ENCODE data around the gene PDX1.

PDX1 gene

GRCh38 chr13:27967736-27968315, 48.0 kb downstream of the PDX1 start:
- DNase-seq (ENCODE audit: extremely low spot score, insufficient read length, low read depth) (no peak), FAIRE-seq (no peak)

- no peak for FAIRE-seq
Observed at GRCh38 chr13:27968316-27969081, 48.7 kb downstream of the PDX1 start.

DNA sequence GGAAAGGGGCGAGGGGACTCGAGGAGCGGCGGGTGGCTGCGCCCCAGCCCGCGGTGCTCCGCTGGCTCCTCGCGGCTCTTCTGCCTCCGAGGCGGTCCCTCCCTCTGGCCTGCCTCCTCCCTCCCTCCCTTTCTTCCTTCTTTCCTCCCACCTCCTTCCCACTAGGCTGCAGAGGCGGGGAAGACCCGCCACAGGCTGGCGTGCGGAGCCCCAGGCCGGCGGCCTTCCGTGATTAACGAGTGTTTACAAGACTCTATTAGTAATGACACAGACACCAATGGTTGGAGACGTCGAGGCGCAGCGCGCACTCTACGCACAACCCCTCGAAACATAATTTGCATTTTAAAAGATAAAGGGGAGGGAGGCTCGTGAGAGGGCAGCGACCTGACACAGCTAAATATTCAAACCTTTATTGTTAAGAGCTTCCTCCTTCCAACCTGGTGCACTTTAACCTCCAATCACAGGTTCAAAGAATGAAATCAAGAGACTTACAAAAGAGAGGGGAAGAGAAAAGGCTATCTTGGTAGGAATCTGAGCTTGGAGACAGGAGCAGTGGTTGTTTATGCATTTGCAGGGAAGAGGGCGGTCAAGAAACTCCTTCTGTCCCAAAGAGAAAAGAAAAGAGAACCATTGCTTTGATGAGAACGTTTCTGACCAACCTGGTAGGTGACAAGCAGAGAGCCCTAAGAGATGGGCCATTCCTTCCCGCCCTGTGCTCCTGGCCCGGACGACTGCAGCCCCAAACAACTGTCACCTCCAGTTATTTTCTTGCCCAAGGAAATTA, 49.5 kb downstream of the PDX1 start, which contains the start of gene CDX2:
CDX2 (minus strand) TSS at position 234 of the 784 bp plus-strand sequence. CDS start 309 bp downstream, outside the sequence.
- FAIRE-seq (no peak), DNase-seq (ENCODE audit: extremely low spot score, insufficient read length, low read depth) (no peak)

More at GRCh38 chr13:27968316-27969081, 48.7 kb downstream of the PDX1 start:
- no peak for DNase-seq (ENCODE audit: extremely low spot score, insufficient read length, low read depth)

DNA sequence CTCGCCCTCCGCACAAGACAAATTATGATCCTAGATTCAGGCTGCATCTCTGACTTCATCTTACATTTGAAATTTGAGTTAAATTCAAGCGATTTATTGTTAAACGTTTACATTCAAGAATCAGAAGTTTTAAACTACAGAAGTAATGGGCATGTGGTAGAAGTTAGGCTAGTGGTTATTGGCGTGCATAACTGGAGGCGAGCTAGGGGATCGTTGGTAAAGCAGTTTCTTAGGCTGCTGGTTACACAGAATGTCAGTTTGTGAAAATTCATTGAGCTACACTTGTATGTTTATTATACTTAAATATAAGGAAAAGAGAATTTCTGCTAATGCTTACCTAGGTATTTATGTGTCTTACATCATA, 50.0 kb downstream of the PDX1 start:
- no peak for DNase-seq (ENCODE audit: extremely low spot score, insufficient read length, low read depth)
- FAIRE-seq: no peak

GRCh38 chr13:27970382-27971235, 50.8 kb downstream of the PDX1 start:
- no peak for FAIRE-seq

DNA sequence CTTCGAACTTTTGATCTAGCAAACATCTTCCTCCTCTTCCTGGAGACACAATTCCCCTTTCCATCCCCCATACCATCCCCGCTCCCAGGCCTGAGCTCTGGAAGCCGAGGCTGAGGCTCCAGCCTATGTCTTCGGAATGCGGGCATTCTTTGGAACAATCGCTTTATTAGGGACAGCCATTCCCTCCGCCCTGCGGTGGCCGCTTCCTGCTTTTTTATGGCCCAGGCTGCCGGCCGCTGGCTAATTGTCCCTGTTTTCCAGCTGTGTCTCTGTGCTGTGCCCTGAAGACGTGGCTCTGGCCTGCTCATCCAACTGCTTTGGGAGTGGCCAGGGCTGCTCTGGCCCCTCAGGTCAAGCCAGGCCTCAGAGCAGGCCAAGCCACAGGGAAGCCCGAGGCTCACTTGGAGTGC, 51.4 kb downstream of the PDX1 start:
- DNase-seq (ENCODE audit: extremely low spot score, insufficient read length, low read depth) (no peak), FAIRE-seq (no peak)

More at GRCh38 chr13:27970382-27971235, 50.8 kb downstream of the PDX1 start:
- DNase-seq (ENCODE audit: extremely low spot score, insufficient read length, low read depth): no peak

GRCh38 chr13:27971776-27972477, 52.1 kb downstream of the PDX1 start:
- DNase-seq (ENCODE audit: extremely low spot score, insufficient read length, low read depth) (no peak), FAIRE-seq (no peak)

- FAIRE-seq (no peak), DNase-seq (ENCODE audit: extremely low spot score, insufficient read length, low read depth) (no peak)
Observed at GRCh38 chr13:27972478-27972820, 52.6 kb downstream of the PDX1 start.

DNA sequence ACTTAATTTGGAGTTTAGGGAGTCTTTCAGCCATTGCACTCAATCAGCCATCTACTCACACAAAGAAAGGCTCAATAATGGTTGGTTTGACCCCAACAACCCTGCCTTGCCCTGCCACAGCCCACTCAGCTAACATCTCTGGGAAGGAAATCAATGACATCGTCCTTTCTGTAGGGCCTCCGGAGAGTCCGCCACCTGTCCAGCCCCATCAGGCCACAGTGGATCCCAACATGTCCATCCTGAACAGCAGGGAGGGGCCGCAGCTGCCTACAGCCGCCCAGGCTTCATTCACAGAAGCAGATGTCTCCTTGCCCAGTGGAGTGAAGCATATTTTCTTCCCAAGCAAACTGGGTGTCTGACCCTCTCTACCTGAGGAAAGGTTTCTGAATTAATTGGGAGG, 53.5 kb downstream of the PDX1 start:
- DNase-seq (ENCODE audit: extremely low spot score, insufficient read length, low read depth) (no peak), FAIRE-seq (no peak)

GRCh38 chr13:27973961-27974662, 54.3 kb downstream of the PDX1 start:
- FAIRE-seq (no peak), DNase-seq (ENCODE audit: extremely low spot score, insufficient read length, low read depth) (no peak)
